ENCODE results near the gene REV1. TPM values are rescaled to one million over a fixed set of nuclear protein-coding genes. Genes with fewer than 3 reads are reported as not detected.

REV1 gene
- total RNA-seq, 3 donors from 2014 or later = 40.8 to 89.1 (median 78.0) TPM

- Histone ChIP-seq H3K27me3 (no peaks in the 10 kb centered on the region), H3K4me3 (no peak overlapping the region), H3K9me3 (no peaks in the 10 kb centered on the region), H3K4me1 (no peaks in the 10 kb centered on the region), H3K27ac (peak overlapping the region in 1 of 2 donors; percentile 13), H3K36me3 (no peaks in the 10 kb centered on the region)
- no peak for DNase-seq (ENCODE audit: low spot score in 2 of 2)
- intact Hi-C loops (cut with DNase I; ENCODE audit: low total_unique reads) = no loop called here
- TF ChIP-seq POLR2AphosphoS5 (IDR thresholded peaks at IDR 0.05) = no peak
- no peak for TF ChIP-seq POLR2A (IDR thresholded peaks at IDR 0.05)
- TF ChIP-seq, protein P1, sequence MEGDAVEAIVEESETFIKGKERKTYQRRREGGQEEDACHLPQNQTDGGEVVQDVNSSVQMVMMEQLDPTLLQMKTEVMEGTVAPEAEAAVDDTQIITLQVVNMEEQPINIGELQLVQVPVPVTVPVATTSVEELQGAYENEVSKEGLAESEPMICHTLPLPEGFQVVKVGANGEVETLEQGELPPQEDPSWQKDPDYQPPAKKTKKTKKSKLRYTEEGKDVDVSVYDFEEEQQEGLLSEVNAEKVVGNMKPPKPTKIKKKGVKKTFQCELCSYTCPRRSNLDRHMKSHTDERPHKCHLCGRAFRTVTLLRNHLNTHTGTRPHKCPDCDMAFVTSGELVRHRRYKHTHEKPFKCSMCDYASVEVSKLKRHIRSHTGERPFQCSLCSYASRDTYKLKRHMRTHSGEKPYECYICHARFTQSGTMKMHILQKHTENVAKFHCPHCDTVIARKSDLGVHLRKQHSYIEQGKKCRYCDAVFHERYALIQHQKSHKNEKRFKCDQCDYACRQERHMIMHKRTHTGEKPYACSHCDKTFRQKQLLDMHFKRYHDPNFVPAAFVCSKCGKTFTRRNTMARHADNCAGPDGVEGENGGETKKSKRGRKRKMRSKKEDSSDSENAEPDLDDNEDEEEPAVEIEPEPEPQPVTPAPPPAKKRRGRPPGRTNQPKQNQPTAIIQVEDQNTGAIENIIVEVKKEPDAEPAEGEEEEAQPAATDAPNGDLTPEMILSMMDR (IDR thresholded peaks at IDR 0.05) = no peak
Observed at GRCh38 chr2:99422599-99422998, 67.2 kb downstream of the REV1 start.

DNA sequence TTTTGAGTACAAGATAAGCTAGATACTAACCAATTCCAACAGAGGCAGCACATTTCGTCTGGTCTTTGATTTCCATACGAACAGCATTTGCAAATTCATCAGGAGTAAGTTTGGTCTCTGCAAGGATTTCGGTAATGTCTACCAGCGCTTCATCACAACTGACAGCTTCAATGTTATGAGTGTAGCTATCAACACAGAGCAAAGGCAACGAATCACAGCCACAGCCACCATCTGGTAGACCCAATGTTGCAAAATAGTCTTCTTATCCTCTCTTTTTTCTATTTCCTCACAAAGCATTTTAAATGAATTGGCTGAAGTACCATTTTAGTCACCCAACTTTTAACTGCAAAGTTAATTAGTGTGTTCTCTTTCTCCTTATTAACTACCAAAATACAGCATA is 68.3 kb downstream of the REV1 start:
- TF ChIP-seq POLR2A (IDR thresholded peaks at IDR 0.05) = no peak
- TF ChIP-seq, protein P1 (IDR thresholded peaks at IDR 0.05) = no peak
- no peak for TF ChIP-seq POLR2AphosphoS5 (IDR thresholded peaks at IDR 0.05)
- H3K9me3 ChIP-seq = no peaks in the 10 kb centered on the region
- H3K4me1 ChIP-seq = no peaks in the 10 kb centered on the region
- H3K36me3 ChIP-seq = no peaks in the 10 kb centered on the region
- intact Hi-C loops (cut with DNase I; ENCODE audit: low total_unique reads) = no loop called here
- H3K27ac ChIP-seq = no peak overlapping the region
- DNase-seq (ENCODE audit: low spot score in 2 of 2) = no peak
- no peak overlapping the region for H3K4me3 ChIP-seq
- H3K27me3 ChIP-seq = no peaks in the 10 kb centered on the region

DNA sequence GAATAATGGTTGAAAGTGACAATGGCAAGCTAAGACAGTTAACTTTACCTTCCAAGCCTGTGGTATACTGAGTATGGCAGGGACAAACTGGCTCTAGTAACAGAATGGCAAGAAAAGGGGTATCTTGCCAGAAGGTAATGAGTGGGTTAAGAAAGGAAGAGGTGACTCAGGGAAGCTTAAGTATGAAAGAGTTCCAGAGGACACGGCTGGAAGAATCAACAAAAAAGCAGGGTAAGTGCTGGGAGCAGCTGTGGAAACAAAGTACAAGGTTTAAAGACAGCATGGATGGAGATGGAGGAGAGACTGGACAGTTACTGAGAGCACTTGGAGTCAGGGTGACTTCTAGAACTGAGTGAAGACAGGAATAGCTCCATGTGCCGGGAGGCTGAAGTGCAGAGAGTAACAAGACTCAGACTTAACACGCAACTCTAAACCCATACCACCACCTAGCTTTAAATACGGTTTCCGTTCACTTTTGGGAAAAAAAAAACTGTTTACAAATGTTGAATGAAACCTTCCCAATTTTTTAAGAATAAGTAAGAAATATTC is 69.0 kb downstream of the REV1 start:
- DNase-seq (ENCODE audit: low spot score in 2 of 2) = no peak
- intact Hi-C loops (cut with DNase I; ENCODE audit: low total_unique reads) = no loop called here
- no peak for TF ChIP-seq POLR2AphosphoS5 (IDR thresholded peaks at IDR 0.05)
- TF ChIP-seq, protein P1 (IDR thresholded peaks at IDR 0.05) = no peak
- TF ChIP-seq POLR2A (IDR thresholded peaks at IDR 0.05) = no peak
- H3K9me3 ChIP-seq = no peaks in the 10 kb centered on the region
- no peak overlapping the region for H3K4me3 ChIP-seq
- H3K27ac ChIP-seq = no peak overlapping the region
- no peaks in the 10 kb centered on the region for H3K27me3 ChIP-seq
- no peaks in the 10 kb centered on the region for H3K4me1 ChIP-seq
- no peaks in the 10 kb centered on the region for H3K36me3 ChIP-seq

DNA sequence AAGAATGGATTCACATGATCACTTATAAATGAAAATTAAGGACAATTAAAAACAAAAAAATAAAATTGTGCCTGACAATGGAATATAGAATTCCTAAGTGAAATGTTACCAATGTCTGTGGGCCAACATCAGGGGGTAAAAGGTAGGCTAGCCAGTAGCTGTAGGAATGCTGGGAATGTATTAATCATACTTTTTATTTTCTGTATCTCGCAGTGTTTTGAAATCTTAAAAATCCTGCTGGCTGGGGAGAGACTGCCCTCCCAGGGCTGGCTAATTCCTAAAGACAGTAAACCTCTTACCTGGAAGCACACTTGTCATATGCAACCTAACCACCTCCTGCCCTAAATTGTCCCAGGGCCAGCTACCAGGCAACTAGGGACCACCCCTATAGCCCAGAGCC is 69.8 kb downstream of the REV1 start:
- DNase-seq (ENCODE audit: low spot score in 2 of 2) = no peak
- TF ChIP-seq POLR2AphosphoS5 (IDR thresholded peaks at IDR 0.05) (no peak), POLR2A (IDR thresholded peaks at IDR 0.05) (no peak)
- TF ChIP-seq, protein P1 (IDR thresholded peaks at IDR 0.05) = no peak
- no peaks in the 10 kb centered on the region for H3K9me3 ChIP-seq
- H3K4me1 ChIP-seq = no peaks in the 10 kb centered on the region
- no peaks in the 10 kb centered on the region for H3K36me3 ChIP-seq
- H3K27me3 ChIP-seq = no peaks in the 10 kb centered on the region
- H3K4me3 ChIP-seq = no peak overlapping the region
- intact Hi-C loops (cut with DNase I; ENCODE audit: low total_unique reads) = no loop called here
- H3K27ac ChIP-seq = no peak overlapping the region

DNA sequence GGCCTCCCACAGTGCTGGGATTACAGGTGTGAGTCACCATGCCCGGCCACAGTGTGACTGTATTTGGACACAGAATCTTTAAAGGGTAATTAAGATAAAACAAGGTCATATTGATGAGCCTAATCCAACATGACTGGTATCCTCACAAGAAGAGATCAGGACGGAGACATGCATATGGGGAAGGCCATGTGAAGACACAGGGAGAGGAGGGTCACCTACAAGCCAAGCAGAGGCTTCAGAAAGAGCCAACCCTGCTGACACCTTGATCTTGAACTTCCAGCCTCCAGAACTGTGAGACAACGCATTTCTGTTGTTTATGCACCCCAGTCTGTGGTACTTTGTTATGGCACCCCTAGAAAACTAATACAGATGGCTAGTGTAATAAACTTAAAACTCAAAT is 72.4 kb downstream of the REV1 start:
- no peak for TF ChIP-seq POLR2A (IDR thresholded peaks at IDR 0.05)
- no peak for TF ChIP-seq POLR2AphosphoS5 (IDR thresholded peaks at IDR 0.05)
- TF ChIP-seq, protein P1 (IDR thresholded peaks at IDR 0.05) = no peak
- Histone ChIP-seq H3K4me1 (no peaks in the 10 kb centered on the region), H3K36me3 (no peaks in the 10 kb centered on the region), H3K27ac (no peak overlapping the region), H3K9me3 (no peaks in the 10 kb centered on the region), H3K27me3 (no peaks in the 10 kb centered on the region), H3K4me3 (no peak overlapping the region)
- DNase-seq (ENCODE audit: low spot score in 2 of 2) = no peak
- intact Hi-C loops (cut with DNase I; ENCODE audit: low total_unique reads) = no loop called here
